DND-41 (cell line): ENCODE data around the gene NR3C1.

Experiments
- ATAC-seq: fragments of 200-7000 bp; cut with Tn5 transposase; 3 replicates; pipeline ENCODE4 v1.9.1; 2021; ENCODE audit warnings: low read depth; ENCODE audit not compliant: insufficient read depth
- DNase-seq: peaks from one replicate; pipeline ENCODE4 v3.0.0-alpha.2; 2020
- H2AFZ ChIP-seq: 2 replicates; pipeline ENCODE4 v1.6.0; 2012; ENCODE audit warnings: low read depth, low read length
- H3K27ac ChIP-seq: 2 replicates; pipeline ENCODE4 v1.5.1; 2012; ENCODE audit warnings: low read length, inconsistent platforms
- H3K27me3 ChIP-seq: fragments of 200-600 bp; sonication (generic); 2 replicates; pipeline ENCODE4 v1.6.0; 2012; ENCODE audit warnings: low read length, mild to moderate bottlenecking, inconsistent platforms; ENCODE audit not compliant: insufficient read depth, poor library complexity
- H3K36me3 ChIP-seq: 2 replicates; pipeline ENCODE4 v1.5.1; 2012; ENCODE audit warnings: low read length, inconsistent platforms; ENCODE audit not compliant: insufficient read depth
- H3K4me1 ChIP-seq: 2 replicates; pipeline ENCODE4 v1.5.1; 2012; ENCODE audit warnings: mild to moderate bottlenecking, low read length; ENCODE audit not compliant: insufficient read depth
- H3K4me2 ChIP-seq: 2 replicates; pipeline ENCODE4 v1.6.0; 2012; ENCODE audit warnings: mild to moderate bottlenecking, moderate library complexity, low read length, inconsistent platforms; ENCODE audit not compliant: insufficient read depth
- H3K4me3 ChIP-seq, 2 experiments: fragments of 200-600 bp in 1 of 2; shearing (Covaris generic) in 1 of 2; 2 replicates each; pipeline ENCODE4 v1.5.1; 2012 to 2016; ENCODE audit warnings: inconsistent platforms in 2 of 2, low read length in 2 of 2, mild to moderate bottlenecking in 2 of 2, low read depth in 1 of 2, moderate library complexity in 1 of 2
- H3K79me2 ChIP-seq: 2 replicates; pipeline ENCODE4 v1.6.0; 2012; ENCODE audit warnings: low read length, inconsistent platforms; ENCODE audit not compliant: insufficient read depth
- H3K9ac ChIP-seq: 2 replicates; pipeline ENCODE4 v1.6.0; 2012; ENCODE audit warnings: low read depth, mild to moderate bottlenecking, inconsistent platforms, low read length, moderate library complexity
- H3K9me3 ChIP-seq: 2 replicates; pipeline ENCODE4 v1.5.1; 2012; ENCODE audit warnings: low read length, moderate library complexity, mild to moderate bottlenecking, inconsistent platforms; ENCODE audit not compliant: insufficient read depth, severe bottlenecking
- H4K20me1 ChIP-seq: 2 replicates; pipeline ENCODE4 v1.6.0; 2012; ENCODE audit warnings: low read length; ENCODE audit not compliant: insufficient read depth
- CTCF ChIP-seq: IDR thresholded peaks from 2 replicates; pipeline ENCODE4 v1.5.1; 2012; ENCODE audit warnings: borderline replicate concordance, low read length, moderate library complexity, mild to moderate bottlenecking; ENCODE audit not compliant: poor library complexity, severe bottlenecking; ENCODE audit errors: extremely low read depth
- EZH2 ChIP-seq: IDR thresholded peaks from 3 replicates; pipeline ENCODE4 v1.6.1; 2012; ENCODE audit warnings: borderline replicate concordance, low read depth, mild to moderate bottlenecking, moderate library complexity, low read length, inconsistent platforms; ENCODE audit not compliant: severe bottlenecking

Gene NR3C1

GRCh38 chr5:143315214-143315613, 88.3 kb downstream of the NR3C1 start:
- Histone ChIP-seq H3K4me3 (no peak overlapping the region), H3K9me3 (no peaks in the 10 kb centered on the region), H3K4me2 (no peak overlapping the region), H3K27me3 (no peaks in the 10 kb centered on the region), H4K20me1 (peaks cover 59% of the 10 kb centered on the region), H3K79me2 (peaks cover 99% of the 10 kb centered on the region), H3K9ac (no peak overlapping the region), H3K36me3 (peaks cover 80% of the 10 kb centered on the region), H3K27ac (no peak overlapping the region), H2AFZ (no peak overlapping the region), H3K4me1 (no peaks in the 10 kb centered on the region)
- TF ChIP-seq EZH2 (no peak), CTCF (no peak)
- DNase-seq (no peak), ATAC-seq (no peak)

GRCh38 chr5:143314659-143315058, 88.8 kb downstream of the NR3C1 start:
- Histone ChIP-seq H3K4me2 (no peak overlapping the region), H3K36me3 (peaks cover 86% of the 10 kb centered on the region)

GRCh38 chr5:143314099-143314498, 89.4 kb downstream of the NR3C1 start:
- no peak overlapping the region for H3K9ac ChIP-seq
- peaks cover 90% of the 10 kb centered on the region for H3K36me3 ChIP-seq
- no peak overlapping the region for H3K4me2 ChIP-seq
- peaks cover 97% of the 10 kb centered on the region for H3K79me2 ChIP-seq
- H3K27ac ChIP-seq: no peak overlapping the region; the same call in 1 of the 2 replicates
- no peaks in the 10 kb centered on the region for H3K27me3 ChIP-seq
- DNase-seq: no peak
- no peak overlapping the region for H3K4me3 ChIP-seq
- no peaks in the 10 kb centered on the region for H3K4me1 ChIP-seq
- TF ChIP-seq CTCF: no peak
- TF ChIP-seq EZH2: no peak
- H3K9me3 ChIP-seq: no peaks in the 10 kb centered on the region
- H4K20me1 ChIP-seq: peaks cover 52% of the 10 kb centered on the region
- H2AFZ ChIP-seq: no peak overlapping the region
- ATAC-seq: no peak

More at GRCh38 chr5:143314659-143315058, 88.8 kb downstream of the NR3C1 start:
- Histone ChIP-seq H3K9me3 (no peaks in the 10 kb centered on the region), H3K79me2 (peaks cover 97% of the 10 kb centered on the region), H4K20me1 (peaks cover 56% of the 10 kb centered on the region), H3K27ac (no peak overlapping the region), H3K9ac (no peak overlapping the region), H3K27me3 (no peaks in the 10 kb centered on the region), H3K4me1 (no peaks in the 10 kb centered on the region), H3K4me3 (no peak overlapping the region), H2AFZ (no peak overlapping the region)
- ATAC-seq (no peak), DNase-seq (no peak)
- no peak for TF ChIP-seq EZH2
- no peak for TF ChIP-seq CTCF

- Histone ChIP-seq H3K9ac (no peak overlapping the region), H3K27ac (no peak overlapping the region), H3K4me3 (no peak overlapping the region), H3K27me3 (no peaks in the 10 kb centered on the region), H3K9me3 (no peaks in the 10 kb centered on the region), H3K4me2 (no peak overlapping the region), H3K79me2 (peaks cover 97% of the 10 kb centered on the region), H4K20me1 (peaks cover 45% of the 10 kb centered on the region), H3K36me3 (peaks cover 91% of the 10 kb centered on the region), H2AFZ (no peak overlapping the region), H3K4me1 (no peaks in the 10 kb centered on the region)
- ATAC-seq (no peak), DNase-seq (no peak)
- TF ChIP-seq EZH2 (no peak), CTCF (no peak)
These were observed 90.1 kb downstream of the NR3C1 start for GRCh38 chr5:143313298-143313852.
